PC-9 (cell line): Measurements from ENCODE around the gene FXYD7. TPM values are rescaled to one million over a fixed set of nuclear protein-coding genes. Genes with fewer than 3 reads are reported as not detected.
"Not testable (repeated sequence)": the region's sequence is repeated elsewhere in the genome, so short reads cannot be mapped to it uniquely, and the experiment has no call there.

ENCODE experiments used
- BruUV-seq: library from RNA; stranded (reverse); fragments of 400-500 nt; replicated peaks from 2 replicates; lab custom pipeline; 2021; lab: Mats Ljungman, UMichigan
- CTCF ChIA-PET: fragments of 300-600 bp; sonication (Branson Sonifier 250); formaldehyde crosslinking; loops from one replicate; lab custom pipeline; 2022; ENCODE audit warnings: antibody characterized with exemption; lab: Charles Lee
- POLR2A ChIA-PET: fragments of 300-600 bp; sonication (Branson Sonifier 250); formaldehyde crosslinking; loops from one replicate; lab custom pipeline; 2022; ENCODE audit warnings: antibody characterized with exemption; ENCODE audit not compliant: unreplicated experiment; lab: Charles Lee
- DNase-seq, 2 experiments: peaks; one replicate each; pipeline versions ENCODE4 v3.0.0 to v3.0.0-alpha.2; 2015 to 2022; ENCODE audit warnings: mixed read lengths in 1 of 2
- H2AFZ ChIP-seq: fragments of 200-600 bp; sonication (generic); 2 replicates; pipeline ENCODE4 v1.8.1; 2017; ENCODE audit warnings: antibody characterized with exemption
- H3F3A ChIP-seq: fragments of 200-600 bp; sonication (generic); 2 replicates; pipeline ENCODE4 v1.8.1; 2017; ENCODE audit warnings: antibody characterized with exemption, mild to moderate bottlenecking, low read depth; ENCODE audit not compliant: insufficient read depth
- H3K27ac ChIP-seq: fragments of 200-600 bp; sonication (generic); 2 replicates; pipeline ENCODE4 v1.6.1; 2016; ENCODE audit warnings: mixed run types
- H3K27me3 ChIP-seq: fragments of 200-600 bp; sonication (generic); 2 replicates; pipeline ENCODE4 v1.6.1; 2016; ENCODE audit warnings: low read depth, mixed run types; ENCODE audit not compliant: insufficient read depth
- H3K36me3 ChIP-seq: fragments of 200-600 bp; sonication (generic); 2 replicates; pipeline ENCODE4 v1.6.1; 2016; ENCODE audit warnings: low read depth, mixed run types
- H3K4me1 ChIP-seq: fragments of 200-600 bp; sonication (generic); replicated peaks from 2 replicates; pipeline ENCODE4 v1.6.1; 2016; ENCODE audit warnings: mixed run types; ENCODE audit not compliant: insufficient read depth
- H3K4me2 ChIP-seq: fragments of 200-600 bp; sonication (generic); 2 replicates; pipeline ENCODE4 v1.6.1; 2017; ENCODE audit warnings: mixed run types
- H3K4me3 ChIP-seq: fragments of 200-600 bp; sonication (generic); 2 replicates; pipeline ENCODE4 v1.6.1; 2016; ENCODE audit warnings: mixed run types
- H3K79me2 ChIP-seq: fragments of 200-600 bp; sonication (generic); 2 replicates; pipeline ENCODE4 v1.6.1; 2017; ENCODE audit warnings: low read depth, mixed run types
- H3K9me2 ChIP-seq: fragments of 200-600 bp; sonication (generic); 2 replicates; pipeline ENCODE4 v1.8.1; 2017; ENCODE audit warnings: mild to moderate bottlenecking; ENCODE audit not compliant: insufficient read depth
- H3K9me3 ChIP-seq: fragments of 200-600 bp; sonication (generic); 2 replicates; pipeline ENCODE4 v1.8.1; 2016; ENCODE audit warnings: low read depth; ENCODE audit not compliant: insufficient read depth
- H4K20me1 ChIP-seq: fragments of 200-600 bp; sonication (generic); 2 replicates; pipeline ENCODE4 v1.8.1; 2017; ENCODE audit not compliant: insufficient read depth
- CTCF ChIP-seq: fragments of 200-600 bp; sonication (generic); conservative IDR thresholded peaks from 2 replicates; pipeline ENCODE4 v1.6.1; 2017; ENCODE audit warnings: mixed run types, antibody characterized with exemption, mild to moderate bottlenecking, moderate library complexity
- EZH2 ChIP-seq: fragments of 200-600 bp; sonication (generic); IDR thresholded peaks from 2 replicates; pipeline ENCODE4 v1.8.0; 2017; ENCODE audit warnings: antibody characterized with exemption, low read depth
- intact Hi-C: fragments of 100-400 bp; cut with micrococcal nuclease; formaldehyde crosslinking; loops from one replicate; pipeline ENCODE4 v1.10.0; 2022; ENCODE audit not compliant: unreplicated experiment
- total RNA-seq: library from RNA; stranded (reverse); gene quantifications from 2 replicates; pipeline ENCODE4 v1.2.3, GENCODE V29; 2021

FXYD7 gene
- total RNA-seq, 1 experiment from 2014 or later = not detected

- H3K4me2 ChIP-seq = no peak overlapping the region
- BruUV-seq = no TSS peak
- peaks cover 5% of the 10 kb centered on the region for H3K79me2 ChIP-seq
- POLR2A ChIA-PET = no interaction called here
- TF ChIP-seq EZH2 (no peak), CTCF (no peak)
- H4K20me1 ChIP-seq = no peaks in the 10 kb centered on the region
- CTCF ChIA-PET = no interaction called here
- peaks cover 4% of the 10 kb centered on the region; the same call in 1 of the 2 replicates for H3K36me3 ChIP-seq
- no peaks in the 10 kb centered on the region for H3K27me3 ChIP-seq
- peaks cover 29% of the 10 kb centered on the region for H3F3A ChIP-seq
- DNase-seq = no peak
- H3K27ac ChIP-seq = no peak overlapping the region
- H2AFZ ChIP-seq = no peak overlapping the region
- intact Hi-C loops = no loop called here
- peaks cover 46% of the 10 kb centered on the region for H3K4me1 ChIP-seq
- H3K9me3 ChIP-seq = no peaks in the 10 kb centered on the region
- H3K9me2 ChIP-seq = no peaks in the 10 kb centered on the region
- H3K4me3 ChIP-seq = no peak overlapping the region
Measured at GRCh38 chr19:35126624-35126959, 16.5 kb upstream of the FXYD7 start.

- no peaks in the 10 kb centered on the region for H3K27me3 ChIP-seq
- no TSS peak for BruUV-seq
- H3K4me3 ChIP-seq = no peak overlapping the region
- no peak overlapping the region for H3K4me2 ChIP-seq
- ChIA-PET CTCF (no interaction called here), POLR2A (interaction anchor here (0.7 kb wide), 1 partner anchor 40 kb away, joined by 4 read pairs; no protein-coding TSS in a partner anchor)
- H3K9me3 ChIP-seq = no peaks in the 10 kb centered on the region; the same call in 1 of the 2 replicates
- no peaks in the 10 kb centered on the region for H3K9me2 ChIP-seq
- no peak overlapping the region for H3K27ac ChIP-seq
- H4K20me1 ChIP-seq = no peaks in the 10 kb centered on the region
- TF ChIP-seq CTCF (no peak), EZH2 (no peak)
- H3K4me1 ChIP-seq = peaks cover 33% of the 10 kb centered on the region
- intact Hi-C loops = no loop called here
- H3F3A ChIP-seq = peaks cover 16% of the 10 kb centered on the region
- H2AFZ ChIP-seq = no peak overlapping the region
- H3K79me2 ChIP-seq = no peaks in the 10 kb centered on the region
- DNase-seq = no peak
- no peaks in the 10 kb centered on the region for H3K36me3 ChIP-seq
Measured at GRCh38 chr19:35127871-35128270, 15.2 kb upstream of the FXYD7 start.

- BruUV-seq = no TSS peak
- H3K79me2 ChIP-seq = no peaks in the 10 kb centered on the region
- TF ChIP-seq EZH2 = no peak
- no peak for TF ChIP-seq CTCF
- H2AFZ ChIP-seq = no peak overlapping the region
- no peak overlapping the region for H3K27ac ChIP-seq
- DNase-seq = no peak
- no peaks in the 10 kb centered on the region for H3K9me2 ChIP-seq
- no peaks in the 10 kb centered on the region for H3K36me3 ChIP-seq
- no peak overlapping the region for H3K4me2 ChIP-seq
- peaks cover 26% of the 10 kb centered on the region for H3K4me1 ChIP-seq
- intact Hi-C loops = no loop called here
- ChIA-PET CTCF (no interaction called here), POLR2A (no interaction called here)
- no peak overlapping the region for H3K4me3 ChIP-seq
- H3F3A ChIP-seq = peaks cover 9% of the 10 kb centered on the region
- no peaks in the 10 kb centered on the region for H3K27me3 ChIP-seq
- H3K9me3 ChIP-seq = no peaks in the 10 kb centered on the region; the same call in 1 of the 2 replicates
- no peaks in the 10 kb centered on the region for H4K20me1 ChIP-seq
Measured at GRCh38 chr19:35128398-35129057, 14.5 kb upstream of the FXYD7 start.

- POLR2A ChIA-PET, H3K9me3 ChIP-seq, BruUV-seq, H3K79me2 ChIP-seq, CTCF ChIA-PET, H3F3A ChIP-seq, H2AFZ ChIP-seq, H3K27me3 ChIP-seq, H3K4me3 ChIP-seq, H3K27ac ChIP-seq, intact Hi-C loops, H3K36me3 ChIP-seq, H3K4me2 ChIP-seq, H4K20me1 ChIP-seq, DNase-seq, H3K9me2 ChIP-seq: not testable (repeated sequence)
- H3K4me1 ChIP-seq = peaks cover 14% of the 10 kb centered on the region
Measured at GRCh38 chr19:35129724-35130274, 13.3 kb upstream of the FXYD7 start.
